ENCODE data around the gene CTAGE9. TPM values are rescaled to one million over a fixed set of nuclear protein-coding genes. Genes with fewer than 3 reads are reported as not detected.
"Not testable (repeated sequence)": the region's sequence is repeated elsewhere in the genome, so short reads cannot be mapped to it uniquely, and the experiment has no call there.

CTAGE9 gene
- not detected in 2 replicates for total RNA-seq

GRCh38 chr6:131710917-131711316 lies at the start of gene CTAGE9:
Gene CTAGE9 (minus strand): TSS chr6:131711017. CDS start chr6:131711017, 0 bp downstream.
- DNase-seq (ENCODE audit: low read depth); H3K36me3 ChIP-seq (ENCODE audit: control insufficient read depth, insufficient read depth, low read length): not testable (repeated sequence)

GRCh38 chr6:131758920-131759319 lies 48.1 kb upstream of the CTAGE9 start:
- Histone ChIP-seq H3K4me3 (ENCODE audit: low read depth, low read length) (no peak overlapping the region), H3K36me3 (ENCODE audit: control insufficient read depth, insufficient read depth, low read length) (no peaks in the 10 kb centered on the region), H3K27me3 (ENCODE audit: control insufficient read depth, insufficient read depth, low read length) (no peaks in the 10 kb centered on the region)
- DNase-seq (ENCODE audit: low read depth), result no peak
- TF ChIP-seq CTCF (IDR thresholded peaks at IDR 0.05; ENCODE audit: insufficient read depth, low read length, poor library complexity, severe bottlenecking), result no peak

More at GRCh38 chr6:131710917-131711316, at the start of gene CTAGE9:
- not testable (repeated sequence) for H3K4me3 ChIP-seq (ENCODE audit: low read depth, low read length); H3K27me3 ChIP-seq (ENCODE audit: control insufficient read depth, insufficient read depth, low read length)

GRCh38 chr6:131756039-131756438 lies 45.2 kb upstream of the CTAGE9 start:
- no peak for DNase-seq (ENCODE audit: low read depth)
- no peak overlapping the region for H3K4me3 ChIP-seq (ENCODE audit: low read depth, low read length)
- TF ChIP-seq CTCF (IDR thresholded peaks at IDR 0.05; ENCODE audit: insufficient read depth, low read length, poor library complexity, severe bottlenecking), result no peak
- H3K36me3 ChIP-seq (ENCODE audit: control insufficient read depth, insufficient read depth, low read length), result no peaks in the 10 kb centered on the region
- H3K27me3 ChIP-seq (ENCODE audit: control insufficient read depth, insufficient read depth, low read length), result no peaks in the 10 kb centered on the region

GRCh38 chr6:131755597-131755996 lies 44.8 kb upstream of the CTAGE9 start:
- DNase-seq (ENCODE audit: low read depth), result peak; percentile 25
- TF ChIP-seq CTCF (IDR thresholded peaks at IDR 0.05; ENCODE audit: insufficient read depth, low read length, poor library complexity, severe bottlenecking), result no peak

GRCh38 chr6:131754715-131755567 lies 44.1 kb upstream of the CTAGE9 start:
- H3K4me3 ChIP-seq (ENCODE audit: low read depth, low read length), result no peak overlapping the region
- TF ChIP-seq CTCF (IDR thresholded peaks at IDR 0.05; ENCODE audit: insufficient read depth, low read length, poor library complexity, severe bottlenecking), result no peak
- no peak for DNase-seq (ENCODE audit: low read depth)
- H3K27me3 ChIP-seq (ENCODE audit: control insufficient read depth, insufficient read depth, low read length), result no peaks in the 10 kb centered on the region
- H3K36me3 ChIP-seq (ENCODE audit: control insufficient read depth, insufficient read depth, low read length), result no peaks in the 10 kb centered on the region

More at GRCh38 chr6:131755597-131755996, 44.8 kb upstream of the CTAGE9 start:
- no peak overlapping the region for H3K4me3 ChIP-seq (ENCODE audit: low read depth, low read length)
- H3K27me3 ChIP-seq (ENCODE audit: control insufficient read depth, insufficient read depth, low read length), result no peaks in the 10 kb centered on the region
- H3K36me3 ChIP-seq (ENCODE audit: control insufficient read depth, insufficient read depth, low read length), result no peaks in the 10 kb centered on the region

- Histone ChIP-seq H3K4me3 (ENCODE audit: low read depth, low read length) (no peak overlapping the region), H3K27me3 (ENCODE audit: control insufficient read depth, insufficient read depth, low read length) (no peaks in the 10 kb centered on the region), H3K36me3 (ENCODE audit: control insufficient read depth, insufficient read depth, low read length) (no peaks in the 10 kb centered on the region)
- no peak for DNase-seq (ENCODE audit: low read depth)
- TF ChIP-seq CTCF (IDR thresholded peaks at IDR 0.05; ENCODE audit: insufficient read depth, low read length, poor library complexity, severe bottlenecking), result no peak
Measured at GRCh38 chr6:131754088-131754487, 43.3 kb upstream of the CTAGE9 start.

GRCh38 chr6:131751012-131751715 lies 40.3 kb upstream of the CTAGE9 start:
- not testable (repeated sequence) for H3K36me3 ChIP-seq (ENCODE audit: control insufficient read depth, insufficient read depth, low read length); H3K27me3 ChIP-seq (ENCODE audit: control insufficient read depth, insufficient read depth, low read length); H3K4me3 ChIP-seq (ENCODE audit: low read depth, low read length); DNase-seq (ENCODE audit: low read depth)
